K562 (cell line): ENCODE measurements around the gene KMT2A. TPM values are rescaled to one million over a fixed set of nuclear protein-coding genes. Genes with fewer than 3 reads are reported as not detected.

ENCODE experiments used
- ATAC-seq: fragments of 200-7000 bp; cut with Tn5 transposase; 3 replicates; pipeline ENCODE4 v1.9.1; 2020; ENCODE audit warnings: moderate library complexity
- BruUV-seq: library from RNA; stranded (reverse); fragments of 400-500 nt; replicated peaks from 2 replicates; lab custom pipeline; 2021; lab: Mats Ljungman, UMichigan
- CTCF ChIA-PET: fragments of 300-600 bp; formaldehyde crosslinking; extraction: SDS; loops from one replicate; lab custom pipeline; 2021; ENCODE audit warnings: low intra/inter-chr PET ratio; lab: Yijun Ruan, JAX
- POLR2A ChIA-PET: fragments of 300-600, 350-650 bp; sonication (Branson Sonifier 250); formaldehyde crosslinking; extraction: SDS; loops from one replicate; lab custom pipeline; 2021; ENCODE audit warnings: antibody characterized with exemption, inconsistent platforms; lab: Yijun Ruan, JAX
- DNase-seq, 4 experiments: peaks; one replicate each; pipeline versions ENCODE4 v3.0.0 to v3.0.0-alpha.2; 2011 to 2018; ENCODE audit warnings: low spot score in 3 of 4, mixed read lengths in 3 of 4; ENCODE audit errors: extremely low read depth in 1 of 4
- FAIRE-seq: peaks from 2 replicates; lab custom pipeline; 2011; peaks lifted over from hg19 to GRCh38; lab: Jason Lieb, UNC
- H2AFZ ChIP-seq: 2 replicates; pipeline ENCODE4 v1.6.0; 2011; ENCODE audit warnings: low read depth, low read length, control low read depth, inconsistent platforms
- H3K27ac ChIP-seq: fragments of 200-600 bp; 3 replicates; pipeline ENCODE4 v1.8.0; 2011; ENCODE audit warnings: low read depth, mild to moderate bottlenecking, control low read depth, inconsistent platforms, low read length, moderate library complexity, mixed read lengths; ENCODE audit errors: extremely low read depth
- H3K27me3 ChIP-seq, 2 experiments: fragments of 300-600 bp in 1 of 2; 2 replicates in 1 of 2; 3 replicates in 1 of 2; pipeline versions ENCODE4 v1.6.0 to v1.8.0; 2011; ENCODE audit warnings: inconsistent platforms in 2 of 2, low read length in 2 of 2, mild to moderate bottlenecking in 1 of 2, mixed read lengths in 1 of 2, moderate library complexity in 1 of 2; ENCODE audit not compliant: control insufficient read depth in 2 of 2, insufficient read depth in 2 of 2
- H3K36me3 ChIP-seq: fragments of 300-600 bp; 3 replicates; pipeline ENCODE4 v1.8.0; 2011; ENCODE audit warnings: mild to moderate bottlenecking, low read length, inconsistent platforms; ENCODE audit not compliant: control insufficient read depth, insufficient read depth
- H3K4me1 ChIP-seq, 2 experiments: fragments of 200-600 bp in 1 of 2; replicated peaks in 1 of 2; 2 replicates in 1 of 2; 3 replicates in 1 of 2; pipeline versions ENCODE4 v1.5.1 to v1.8.0; 2011; ENCODE audit warnings: inconsistent platforms in 2 of 2, low read length in 2 of 2, mild to moderate bottlenecking in 1 of 2, mixed read lengths in 1 of 2, moderate library complexity in 1 of 2; ENCODE audit not compliant: control insufficient read depth in 2 of 2, insufficient read depth in 2 of 2
- H3K4me2 ChIP-seq: 2 replicates; pipeline ENCODE4 v1.6.1; 2011; ENCODE audit warnings: low read length, control low read depth, inconsistent platforms, mixed read lengths; ENCODE audit not compliant: insufficient read depth
- H3K4me3 ChIP-seq: fragments of 200-600 bp; sonication (generic), shearing (Covaris generic); 2 replicates; pipeline ENCODE4 v1.5.1; 2016; ENCODE audit warnings: control low read depth, inconsistent platforms
- H3K79me2 ChIP-seq: fragments of 200-600 bp; 3 replicates; pipeline ENCODE4 v1.8.0; 2011; ENCODE audit warnings: low read length, inconsistent platforms; ENCODE audit not compliant: control insufficient read depth, insufficient read depth
- H3K9ac ChIP-seq, 2 experiments: 2 replicates each; pipeline versions ENCODE4 v1.6.0 to v1.6.1; 2011; ENCODE audit warnings: low read depth in 2 of 2, low read length in 2 of 2, control low read depth in 1 of 2, inconsistent platforms in 1 of 2, mild to moderate bottlenecking in 1 of 2, mixed read lengths in 1 of 2; ENCODE audit not compliant: insufficient read depth in 1 of 2
- H3K9me1 ChIP-seq: one replicate; pipeline ENCODE4 v1.6.0; 2011; ENCODE audit warnings: inconsistent platforms, mild to moderate bottlenecking, low read length, moderate library complexity; ENCODE audit not compliant: control insufficient read depth, insufficient read depth
- H3K9me3 ChIP-seq: replicated peaks from 2 replicates; pipeline ENCODE4 v1.5.1; 2011; ENCODE audit warnings: low read depth, low read length, inconsistent platforms; ENCODE audit not compliant: control insufficient read depth, insufficient read depth
- H4K20me1 ChIP-seq: replicated peaks from 2 replicates; pipeline ENCODE4 v1.6.1; 2011; ENCODE audit warnings: low read length, inconsistent platforms, mixed read lengths; ENCODE audit not compliant: control insufficient read depth, insufficient read depth
- HDAC8 ChIP-seq: fragments of 450-650 bp; IDR thresholded peaks from 2 replicates; pipeline ENCODE4 v1.6.1; 2016; ENCODE audit warnings: mild to moderate bottlenecking, missing genetic modification characterization, moderate library complexity, missing compliant biosample characterization
- MGA ChIP-seq: fragments of 450-650 bp; IDR thresholded peaks from 2 replicates; pipeline ENCODE4 v1.6.1; 2016; ENCODE audit warnings: mild to moderate bottlenecking, moderate library complexity
- MYC ChIP-seq, 2 experiments: fragments of 250-450 bp in 1 of 2; sonication (Bioruptor Pico) in 1 of 2; IDR thresholded peaks; 2 replicates each; pipeline versions ENCODE4 v1.5.1 to v1.6.1; 2012 to 2021; ENCODE audit warnings: low read depth in 2 of 2, borderline replicate concordance in 1 of 2, improper control_type of control experiment in 1 of 2, low read length in 1 of 2, mild to moderate bottlenecking in 1 of 2, moderate library complexity in 1 of 2
- NFXL1 ChIP-seq: fragments of 450-650 bp; formaldehyde crosslinking; IDR thresholded peaks from 2 replicates; pipeline ENCODE4 v1.4.0; 2021; ENCODE audit warnings: mild to moderate bottlenecking
- YBX1 ChIP-seq: fragments of 450-650 bp; IDR thresholded peaks from 2 replicates; pipeline ENCODE4 v1.7.1; 2016; ENCODE audit warnings: mild to moderate bottlenecking
- ZNF431 ChIP-seq: sonication (generic); formaldehyde crosslinking; IDR thresholded peaks from 2 replicates; pipeline ENCODE4 v1.8.0; 2022; ENCODE audit warnings: mild to moderate bottlenecking, missing genetic modification reagents
- WGBS: fragments of 100-300 bp; shearing (Covaris generic); methylation state at CpG from one replicate; pipeline ENCODE4 v1.1.6; 2016; ENCODE audit warnings: low coverage, mixed read lengths; ENCODE audit not compliant: insufficient coverage; ENCODE audit errors: missing lambda C conversion rate; 5-methylcytosine and 5-hydroxymethylcytosine counted together
- in situ Hi-C: fragments of 300-500 bp; cut with MboI; formaldehyde crosslinking; loops from 4 replicates; pipeline ENCODE4 v1.15.0; 2018; ENCODE audit warnings: inconsistent platforms, mixed read lengths
- intact Hi-C: fragments of 100-400 bp; cut with micrococcal nuclease; formaldehyde crosslinking; loops from 2 replicates; pipeline ENCODE4 v1.14.2; 2022
- polyA plus RNA-seq, 8 experiments: library from polyadenylated mRNA; depleted of rRNA in 4 of 8; stranded (reverse) in 5 of 8; unstranded in 3 of 8; fragments of >200 nt; fragmentation: Nextera tagmentation in 2 of 8; fragmentation: Illumina TruSeq in 1 of 8; extraction: Ambion mirVana in 2 of 8; extraction: Trizol in 1 of 8; gene quantifications; 2 replicates each; pipeline versions ENCODE4 v1.2.1 to v1.2.3, GENCODE V29; 2011 to 2014; ENCODE audit warnings: inconsistent platforms in 1 of 8, missing spikeins in 1 of 8
- total RNA-seq, 7 experiments: library from RNA; depleted of rRNA in 6 of 7; stranded (reverse); fragments of >200 nt in 6 of 7; fragmentation: Illumina TruSeq in 2 of 7; extraction: Trizol in 2 of 7; gene quantifications; 2 replicates each; pipeline versions ENCODE4 v1.2.1 to v1.2.3, GENCODE V29; 2011 to 2021; ENCODE audit warnings: low replicate concordance in 1 of 7
- TF ChIP-seq, protein P1 (sequence below), 2 experiments: IDR thresholded peaks; 2 replicates each; pipeline ENCODE4 v1.6.1; 2011; ENCODE audit warnings: borderline replicate concordance in 1 of 2, control low read depth in 1 of 2, low read depth in 1 of 2, low read length in 1 of 2, mild to moderate bottlenecking in 1 of 2, mixed read lengths in 1 of 2, moderate library complexity in 1 of 2; ENCODE audit not compliant: insufficient read depth in 1 of 2, insufficient read length in 1 of 2, poor library complexity in 1 of 2, severe bottlenecking in 1 of 2; ENCODE audit errors: extremely low read depth in 1 of 2

Gene KMT2A
- total and polyA plus RNA-seq, 9 of the 15 experiments (the other 6 are each of a cell fraction or from before 2014, with no cell fraction given) = 9.6 to 59.9 (median 32.6) TPM

DNA sequence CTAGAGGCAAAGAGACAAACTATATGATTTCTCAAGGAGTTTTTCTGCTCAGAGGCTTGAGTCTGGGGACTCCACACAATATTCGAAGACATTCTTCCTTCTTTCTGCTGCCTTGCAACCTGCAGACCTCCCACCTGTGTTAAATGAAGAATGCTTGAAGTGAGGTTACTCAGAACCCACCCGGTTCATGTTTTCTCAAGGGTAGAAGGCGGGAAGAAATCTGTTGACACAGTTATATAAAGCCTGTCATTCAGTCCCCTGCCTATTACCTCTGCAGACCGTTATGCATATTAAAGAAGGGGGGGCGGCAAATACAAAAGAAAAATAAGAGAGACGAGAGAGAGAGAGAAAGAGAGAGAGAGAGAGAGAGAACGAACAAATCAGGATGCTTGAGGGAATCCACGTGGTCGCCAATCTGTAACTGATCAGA lies 2.2 kb upstream of the KMT2A start:
- H4K20me1 ChIP-seq = peaks cover 17% of the 10 kb centered on the region
- FAIRE-seq (no peak), DNase-seq (no peak), ATAC-seq (no peak)
- peak overlapping the region; percentile 96 for H3K4me2 ChIP-seq
- peaks cover 15 to 29% of the 10 kb centered on the region in 2 experiments for H3K4me1 ChIP-seq
- ChIA-PET POLR2A (interaction anchor here (0.5 to 1.4 kb wide), 2 partner anchors 19 to 81 kb away, joined by 3 read pairs; no protein-coding TSS in a partner anchor), CTCF (no interaction called here)
- BruUV-seq = no TSS peak
- in situ Hi-C loops (no loop called here), intact Hi-C loops (no loop called here)
- H2AFZ ChIP-seq = peak overlapping the region; percentile 90
- WGBS = 31% methylated on average over 8 of the region's 9 CpGs
- H3K9ac ChIP-seq = peak overlapping the region; percentile 61 to 92; a peak in 3 of 4 replicates
- no peak overlapping the region; the same call in 2 of the 3 replicates for H3K27ac ChIP-seq
- H3K9me3 ChIP-seq = no peaks in the 10 kb centered on the region
- H3K9me1 ChIP-seq = no peaks in the 10 kb centered on the region
- peaks cover 4% of the 10 kb centered on the region; the same call in 1 of the 3 replicates for H3K36me3 ChIP-seq
- H3K79me2 ChIP-seq = peaks cover 30% of the 10 kb centered on the region
- H3K4me3 ChIP-seq = peak overlapping the region; percentile 91; the same call in 1 of the 2 replicates
- H3K27me3 ChIP-seq = no peaks in the 10 kb centered on the region
- 0 out of 2 replicates have a peak, but pooled peaks have one; percentile 19 for TF ChIP-seq MYC (IDR thresholded peaks at IDR 0.05; ENCODE audit: low read depth, low read length)
- TF ChIP-seq MYC (CRISPR knock-in tag; IDR thresholded peaks at IDR 0.05; ENCODE audit: borderline replicate concordance, low read depth) = no peak
- 0 out of 2 replicates have a peak, but pooled peaks have one; percentile 8 for TF ChIP-seq ZNF431 (CRISPR knock-in tag)
- no peak for TF ChIP-seq NFXL1 (CRISPR knock-in tag)
- TF ChIP-seq MGA = peak; percentile 79
- no peak for TF ChIP-seq HDAC8 (tag)
- no peak for TF ChIP-seq YBX1
- TF ChIP-seq, protein P1, sequence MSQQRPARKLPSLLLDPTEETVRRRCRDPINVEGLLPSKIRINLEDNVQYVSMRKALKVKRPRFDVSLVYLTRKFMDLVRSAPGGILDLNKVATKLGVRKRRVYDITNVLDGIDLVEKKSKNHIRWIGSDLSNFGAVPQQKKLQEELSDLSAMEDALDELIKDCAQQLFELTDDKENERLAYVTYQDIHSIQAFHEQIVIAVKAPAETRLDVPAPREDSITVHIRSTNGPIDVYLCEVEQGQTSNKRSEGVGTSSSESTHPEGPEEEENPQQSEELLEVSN (IDR thresholded peaks at IDR 0.05; ENCODE audit: borderline replicate concordance in 1 of 2, extremely low read depth in 1 of 2, insufficient read depth in 1 of 2, insufficient read length in 1 of 2, low read depth in 1 of 2, low read length in 1 of 2, poor library complexity in 1 of 2, severe bottlenecking in 1 of 2) = peak; percentile 33 to 65
